NAMALWA (cell line): ENCODE results near the gene TMEM223.
"Not testable (repeated sequence)": the region's sequence is repeated elsewhere in the genome, so short reads cannot be mapped to it uniquely, and the experiment has no call there.

Experiments used
- DNase-seq: peaks from one replicate; pipeline ENCODE4 v3.0.0-alpha.2; 2015; ENCODE audit warnings: low spot score

The TMEM223 gene

GRCh38 chr11:62791501-62792201 is at the start of gene TMEM223:
Gene TMEM223 (minus strand): TSS chr11:62792006. CDS start chr11:62791994, 12 bp downstream.
- peak; percentile 90 for DNase-seq

GRCh38 chr11:62840721-62841360 is 49.0 kb upstream of the TMEM223 start:
- peak; percentile 98 for DNase-seq

GRCh38 chr11:62839050-62839945 is 47.5 kb upstream of the TMEM223 start, which contains the start of gene WDR74:
Gene WDR74 (minus strand): TSS chr11:62839590. CDS start chr11:62839570, 20 bp downstream.
- peak; percentile 98 for DNase-seq

GRCh38 chr11:62835336-62835735 is 43.5 kb upstream of the TMEM223 start:
- DNase-seq: no peak

GRCh38 chr11:62832336-62833234 is 40.8 kb upstream of the TMEM223 start, which contains the start of gene TEX54:
Gene TEX54 (minus strand): TSS chr11:62832841.
- no peak for DNase-seq

GRCh38 chr11:62831520-62832335 is 39.9 kb upstream of the TMEM223 start, which contains the start of gene STX5:
Gene STX5 (minus strand): TSS chr11:62832051. CDS start chr11:62831243, 808 bp downstream.
- peak; percentile 98 for DNase-seq

GRCh38 chr11:62830904-62831519 is 39.2 kb upstream of the TMEM223 start:
- no peak for DNase-seq

GRCh38 chr11:62828130-62828529 is 36.3 kb upstream of the TMEM223 start:
- DNase-seq: not testable (repeated sequence)

- DNase-seq: no peak
Observed at GRCh38 chr11:62823677-62824076, 31.9 kb upstream of the TMEM223 start.

- DNase-seq: no peak
Observed at GRCh38 chr11:62817129-62817528, 25.3 kb upstream of the TMEM223 start.

- no peak for DNase-seq
Observed at GRCh38 chr11:62816557-62816956, 24.8 kb upstream of the TMEM223 start.

GRCh38 chr11:62811659-62812058 is 19.9 kb upstream of the TMEM223 start:
- no peak for DNase-seq

- DNase-seq: no peak
Observed at GRCh38 chr11:62810748-62811147, 18.9 kb upstream of the TMEM223 start.

- DNase-seq: peak; percentile 58
Observed at GRCh38 chr11:62806611-62807121, 14.9 kb upstream of the TMEM223 start.

- DNase-seq: no peak
Observed at GRCh38 chr11:62805961-62806441, 14.2 kb upstream of the TMEM223 start.

- DNase-seq: peak; percentile 96
Observed at GRCh38 chr11:62805076-62805892, 13.5 kb upstream of the TMEM223 start, which contains the start of gene NXF1. Gene NXF1 (minus strand): TSS chr11:62805440. CDS start chr11:62805356, 84 bp downstream.

GRCh38 chr11:62804310-62805075 is 12.7 kb upstream of the TMEM223 start:
- peak; percentile 27 for DNase-seq

- no peak for DNase-seq
Observed at GRCh38 chr11:62801071-62801470, 9.3 kb upstream of the TMEM223 start.
